Testis (tissue), 2 donors: ENCODE data around the gene THSD4.

Experiments used
- POLR2A ChIP-seq: fragments of 450-650 bp; IDR thresholded peaks from one replicate; pipeline ENCODE4 v1.6.1; 2017; ENCODE audit warnings: antibody characterized with exemption, mild to moderate bottlenecking, moderate library complexity
- TF ChIP-seq, protein P1 (sequence below), 3 experiments: fragments of 450-650 bp in 2 of 3; fragments of 200-600 bp in 1 of 3; sonication (generic) in 1 of 3; IDR thresholded peaks; one replicate each; pipeline ENCODE4 v1.5.1; 2016 to 2019; ENCODE audit warnings: antibody characterized with exemption in 3 of 3, mild to moderate bottlenecking in 2 of 3, moderate library complexity in 1 of 3

DNA sequence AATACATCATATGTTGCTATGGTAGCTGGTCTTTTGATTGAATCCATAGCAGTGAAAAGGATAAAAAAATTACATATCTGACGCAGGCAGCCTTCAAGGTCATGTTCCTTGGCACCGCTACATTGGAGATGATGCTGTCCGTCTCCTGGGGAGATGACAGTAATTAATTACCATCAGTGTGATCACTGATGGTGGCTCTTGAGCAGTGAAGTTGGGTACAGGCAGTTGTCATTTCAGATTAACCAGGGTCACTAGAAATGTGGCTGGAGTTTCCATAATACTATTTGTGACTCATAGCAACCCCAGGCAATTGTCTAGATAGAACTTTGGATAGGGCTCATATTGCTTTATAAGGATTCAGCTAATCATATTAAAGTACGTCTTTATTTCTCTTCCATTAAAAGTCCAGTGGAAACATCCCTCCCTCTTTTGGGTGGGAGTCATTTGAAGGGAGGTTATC is 136.3 kb downstream of the THSD4 start:
- TF ChIP-seq, protein P1, sequence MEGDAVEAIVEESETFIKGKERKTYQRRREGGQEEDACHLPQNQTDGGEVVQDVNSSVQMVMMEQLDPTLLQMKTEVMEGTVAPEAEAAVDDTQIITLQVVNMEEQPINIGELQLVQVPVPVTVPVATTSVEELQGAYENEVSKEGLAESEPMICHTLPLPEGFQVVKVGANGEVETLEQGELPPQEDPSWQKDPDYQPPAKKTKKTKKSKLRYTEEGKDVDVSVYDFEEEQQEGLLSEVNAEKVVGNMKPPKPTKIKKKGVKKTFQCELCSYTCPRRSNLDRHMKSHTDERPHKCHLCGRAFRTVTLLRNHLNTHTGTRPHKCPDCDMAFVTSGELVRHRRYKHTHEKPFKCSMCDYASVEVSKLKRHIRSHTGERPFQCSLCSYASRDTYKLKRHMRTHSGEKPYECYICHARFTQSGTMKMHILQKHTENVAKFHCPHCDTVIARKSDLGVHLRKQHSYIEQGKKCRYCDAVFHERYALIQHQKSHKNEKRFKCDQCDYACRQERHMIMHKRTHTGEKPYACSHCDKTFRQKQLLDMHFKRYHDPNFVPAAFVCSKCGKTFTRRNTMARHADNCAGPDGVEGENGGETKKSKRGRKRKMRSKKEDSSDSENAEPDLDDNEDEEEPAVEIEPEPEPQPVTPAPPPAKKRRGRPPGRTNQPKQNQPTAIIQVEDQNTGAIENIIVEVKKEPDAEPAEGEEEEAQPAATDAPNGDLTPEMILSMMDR (IDR thresholded peaks at IDR 0.05) = no peak
- no peak for TF ChIP-seq POLR2A
